ENCODE results near the gene FNDC3B. TPM values are rescaled to one million over a fixed set of nuclear protein-coding genes. Genes with fewer than 3 reads are reported as not detected.

The FNDC3B gene
- total and polyA plus RNA-seq, 9 donors, result 22.1 to 198 (median 108) TPM

- intact Hi-C loops (cut with DNase I), result no loop called here
- no peak for TF ChIP-seq EP300 (IDR thresholded peaks at IDR 0.05)
- TF ChIP-seq CTCF (IDR thresholded peaks at IDR 0.05), result no peak
- no peak for TF ChIP-seq POLR2A (IDR thresholded peaks at IDR 0.05)
- 87 to 91% (median 88%) methylated on average over 7 of the region's 7 CpGs for WGBS, 3 donors
- Histone ChIP-seq H3K27ac (no peak overlapping the region), H3K4me1 (ENCODE audit: insufficient read depth) (peaks cover 9% of the 10 kb centered on the region), H3K27me3 (no peaks in the 10 kb centered on the region), H3K36me3 (no peaks in the 10 kb centered on the region), H3K9me3 (no peaks in the 10 kb centered on the region), H3K4me3 (no peak overlapping the region)
- DNase-seq, result no peak
Observed at GRCh38 chr3:172094621-172095557, 55.5 kb downstream of the FNDC3B start.

- no peak overlapping the region for H3K27ac ChIP-seq
- intact Hi-C loops (cut with DNase I), result no loop called here
- H3K4me3 ChIP-seq, result no peak overlapping the region
- TF ChIP-seq CTCF (IDR thresholded peaks at IDR 0.05) (no peak), EP300 (IDR thresholded peaks at IDR 0.05) (no peak), POLR2A (IDR thresholded peaks at IDR 0.05) (no peak)
- WGBS, 3 donors, result 39 to 43% (median 42%) methylated on average over 3 of the region's 3 CpGs
- no peaks in the 10 kb centered on the region for H3K9me3 ChIP-seq
- peaks cover 5% of the 10 kb centered on the region for H3K4me1 ChIP-seq (ENCODE audit: insufficient read depth)
- no peaks in the 10 kb centered on the region for H3K27me3 ChIP-seq
- no peaks in the 10 kb centered on the region for H3K36me3 ChIP-seq
- no peak for DNase-seq
Observed at GRCh38 chr3:172096881-172097420, 57.6 kb downstream of the FNDC3B start.

- TF ChIP-seq POLR2A (IDR thresholded peaks at IDR 0.05), result no peak
- no peak for TF ChIP-seq CTCF (IDR thresholded peaks at IDR 0.05)
- TF ChIP-seq EP300 (IDR thresholded peaks at IDR 0.05), result no peak
- intact Hi-C loops (cut with DNase I), result no loop called here
- Histone ChIP-seq H3K4me3 (no peak overlapping the region), H3K9me3 (no peaks in the 10 kb centered on the region), H3K27me3 (no peaks in the 10 kb centered on the region), H3K4me1 (ENCODE audit: insufficient read depth) (peaks cover 5% of the 10 kb centered on the region), H3K36me3 (no peaks in the 10 kb centered on the region), H3K27ac (no peak overlapping the region)
- no peak for DNase-seq
- 82 to 90% (median 84%) methylated on average over 1 of the region's 1 CpG for WGBS, 3 donors
Observed at GRCh38 chr3:172097585-172097984, 58.2 kb downstream of the FNDC3B start.

- TF ChIP-seq CTCF (IDR thresholded peaks at IDR 0.05) (no peak), EP300 (IDR thresholded peaks at IDR 0.05) (no peak), POLR2A (IDR thresholded peaks at IDR 0.05) (no peak)
- no peaks in the 10 kb centered on the region for H3K27me3 ChIP-seq
- H3K4me3 ChIP-seq, result no peak overlapping the region
- intact Hi-C loops (cut with DNase I), result no loop called here
- no peak overlapping the region for H3K27ac ChIP-seq
- no peaks in the 10 kb centered on the region for H3K36me3 ChIP-seq
- DNase-seq, result no peak
- H3K4me1 ChIP-seq (ENCODE audit: insufficient read depth), result peaks cover 7% of the 10 kb centered on the region
- no peaks in the 10 kb centered on the region for H3K9me3 ChIP-seq
- 34 to 43% (median 35%) methylated on average over 9 of the region's 9 CpGs for WGBS, 3 donors
Observed at GRCh38 chr3:172098698-172099494, 59.5 kb downstream of the FNDC3B start.
